WTC11 (cell line): ENCODE measurements around the gene CYP4F2. TPM values are rescaled to one million over a fixed set of nuclear protein-coding genes. Genes with fewer than 3 reads are reported as not detected.

Experiments used
- ATAC-seq: fragments of 200-7000 bp; cut with Tn5 transposase; 2 replicates; pipeline ENCODE4 v1.10.0; 2021; ENCODE audit warnings: mild to moderate bottlenecking, moderate library complexity
- CTCF ChIA-PET: fragments of 300-600 bp; sonication (Branson Sonifier 250); formaldehyde crosslinking; loops from one replicate; lab custom pipeline; 2021; ENCODE audit warnings: antibody characterized with exemption; lab: Charles Lee
- POLR2A ChIA-PET: fragments of 350-600 bp; sonication (Branson Sonifier 250); formaldehyde crosslinking; loops from one replicate; lab custom pipeline; 2021; ENCODE audit warnings: antibody characterized with exemption; lab: Charles Lee
- DNase-seq: peaks from one replicate; pipeline ENCODE4 v3.0.0; 2021; ENCODE audit warnings: low spot score
- H3K27ac Mint-ChIP-seq: 2 replicates; pipeline ENCODE4 v1.8.0; 2021; ENCODE audit warnings: mixed read lengths
- H3K27me3 Mint-ChIP-seq: 2 replicates; pipeline ENCODE4 v1.8.0; 2021; ENCODE audit warnings: low read depth, mild to moderate bottlenecking, moderate library complexity, mixed read lengths
- H3K36me3 Mint-ChIP-seq: 2 replicates; pipeline ENCODE4 v1.8.0; 2021; ENCODE audit warnings: mixed read lengths
- H3K4me1 Mint-ChIP-seq: 2 replicates; pipeline ENCODE4 v1.8.0; 2022; ENCODE audit warnings: mixed read lengths
- H3K4me3 Mint-ChIP-seq: 2 replicates; pipeline ENCODE4 v1.8.0; 2021; ENCODE audit warnings: mild to moderate bottlenecking, moderate library complexity, mixed read lengths
- H3K9me3 Mint-ChIP-seq: 2 replicates; pipeline ENCODE4 v1.8.0; 2021; ENCODE audit warnings: mixed read lengths
- CREB1 ChIP-seq: sonication (generic); formaldehyde crosslinking; IDR thresholded peaks from 2 replicates; pipeline ENCODE4 v1.8.0; 2023; ENCODE audit warnings: mild to moderate bottlenecking, missing genetic modification reagents
- FOXK1 ChIP-seq: sonication (generic); formaldehyde crosslinking; IDR thresholded peaks from 2 replicates; pipeline ENCODE4 v1.8.0; 2022; ENCODE audit warnings: mild to moderate bottlenecking, moderate library complexity, missing genetic modification reagents
- GABPB1 ChIP-seq: sonication (generic); formaldehyde crosslinking; IDR thresholded peaks from 2 replicates; pipeline ENCODE4 v1.8.1; 2023; ENCODE audit warnings: mild to moderate bottlenecking, missing genetic modification reagents
- GRHL2 ChIP-seq: fragments of 250-450 bp; sonication (Bioruptor Pico); IDR thresholded peaks from 2 replicates; pipeline ENCODE4 v1.8.0; 2022; ENCODE audit warnings: mild to moderate bottlenecking, moderate library complexity; ENCODE audit not compliant: insufficient replicate concordance, severe bottlenecking
- JUN ChIP-seq: sonication (generic); formaldehyde crosslinking; IDR thresholded peaks from 2 replicates; pipeline ENCODE4 v1.8.0; 2023; ENCODE audit warnings: mild to moderate bottlenecking, missing genetic modification reagents
- KAT7 ChIP-seq: sonication (generic); formaldehyde crosslinking; IDR thresholded peaks from 2 replicates; pipeline ENCODE4 v1.8.1; 2023; ENCODE audit warnings: missing genetic modification reagents, mild to moderate bottlenecking, borderline replicate concordance
- TP53 ChIP-seq: sonication (generic); formaldehyde crosslinking; IDR thresholded peaks from 2 replicates; pipeline ENCODE4 v1.8.1; 2023; ENCODE audit warnings: mild to moderate bottlenecking, missing genetic modification reagents
- ZNF219 ChIP-seq: sonication (generic); formaldehyde crosslinking; IDR thresholded peaks from 2 replicates; pipeline ENCODE4 v1.8.0; 2023; ENCODE audit warnings: missing genetic modification reagents, mild to moderate bottlenecking, borderline replicate concordance
- ZNF416 ChIP-seq: fragments of 250-450 bp; sonication (Bioruptor Pico); IDR thresholded peaks from 2 replicates; pipeline ENCODE4 v1.9.0; 2021; ENCODE audit warnings: mild to moderate bottlenecking, inconsistent platforms
- total RNA-seq: library from RNA; stranded (reverse); gene quantifications from 3 replicates; pipeline ENCODE4 v1.2.3, GENCODE V29; 2021
- TF ChIP-seq, protein P1 (sequence below): sonication (generic); formaldehyde crosslinking; IDR thresholded peaks from 2 replicates; pipeline ENCODE4 v1.8.0; 2023; ENCODE audit warnings: mild to moderate bottlenecking, missing genetic modification reagents
- TF ChIP-seq, protein P2 (sequence below): fragments of 200-600 bp; IDR thresholded peaks from 2 replicates; pipeline ENCODE4 v1.8.0; 2022; ENCODE audit warnings: antibody characterized with exemption
- TF ChIP-seq, protein P3 (sequence below): sonication (generic); formaldehyde crosslinking; IDR thresholded peaks from 2 replicates; pipeline ENCODE4 v1.8.0; 2023; ENCODE audit warnings: missing genetic modification reagents
- TF ChIP-seq, protein P4 (sequence below): sonication (generic); formaldehyde crosslinking; conservative IDR thresholded peaks from 2 replicates; pipeline ENCODE4 v1.8.1; 2023; ENCODE audit warnings: mild to moderate bottlenecking, low read depth, missing genetic modification reagents, moderate library complexity
- TF ChIP-seq, protein P5 (sequence below): sonication (generic); formaldehyde crosslinking; IDR thresholded peaks from 2 replicates; pipeline ENCODE4 v1.8.1; 2023; ENCODE audit warnings: mild to moderate bottlenecking, missing genetic modification reagents, moderate library complexity
- TF ChIP-seq, protein P6 (sequence below): sonication (generic); formaldehyde crosslinking; IDR thresholded peaks from 2 replicates; pipeline ENCODE4 v1.8.1; 2023; ENCODE audit warnings: mild to moderate bottlenecking, moderate library complexity, missing genetic modification reagents
- TF ChIP-seq, protein P7 (sequence below): sonication (generic); formaldehyde crosslinking; IDR thresholded peaks from 2 replicates; pipeline ENCODE4 v1.8.0; 2022; ENCODE audit warnings: mild to moderate bottlenecking, missing genetic modification reagents
- TF ChIP-seq, protein P8 (sequence below): sonication (generic); formaldehyde crosslinking; IDR thresholded peaks from 2 replicates; pipeline ENCODE4 v1.8.1; 2023; ENCODE audit warnings: mild to moderate bottlenecking, missing genetic modification reagents

CYP4F2 gene
- total RNA-seq, 1 experiment from 2014 or later: 0.24 TPM

DNA sequence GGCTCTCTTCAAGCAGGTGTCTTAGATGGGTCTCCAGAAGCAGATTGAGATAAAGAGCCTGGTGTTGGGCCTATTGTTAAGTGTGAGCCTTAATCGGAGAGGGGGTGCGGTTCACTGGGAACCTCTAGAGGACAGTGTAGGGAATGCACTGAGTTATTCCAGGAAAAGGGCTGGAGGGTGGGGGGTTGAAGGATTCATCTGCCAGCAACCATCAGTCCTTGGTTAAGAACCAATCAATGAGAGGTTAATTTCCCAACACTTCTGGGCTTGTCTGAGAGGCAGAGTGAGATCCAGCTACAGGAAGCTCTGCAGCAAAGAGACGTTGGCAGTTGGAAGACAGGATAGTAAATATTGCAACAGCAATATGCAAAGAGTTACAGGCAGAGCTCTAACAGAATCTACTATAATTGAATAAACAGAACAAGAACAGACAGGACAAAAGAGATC is 28.7 kb downstream of the CYP4F2 start:
- H3K36me3 Mint-ChIP-seq: peaks cover 18% of the 10 kb centered on the region
- peak overlapping the region; percentile 75 for H3K27ac Mint-ChIP-seq
- H3K4me1 Mint-ChIP-seq: peaks cover 23% of the 10 kb centered on the region
- no peak overlapping the region for H3K4me3 Mint-ChIP-seq
- ChIA-PET CTCF (interaction anchor here (0.6 to 1.4 kb wide), 5 partner anchors 25 to 242 kb away, joined by 3 to 10 read pairs (median 3); no protein-coding TSS in a partner anchor), POLR2A (interaction anchor here (1.4 kb wide), 1 partner anchor 33 kb away, joined by 3 read pairs; no protein-coding TSS in a partner anchor)
- peaks cover 41% of the 10 kb centered on the region for H3K9me3 Mint-ChIP-seq
- TF ChIP-seq, protein P1, sequence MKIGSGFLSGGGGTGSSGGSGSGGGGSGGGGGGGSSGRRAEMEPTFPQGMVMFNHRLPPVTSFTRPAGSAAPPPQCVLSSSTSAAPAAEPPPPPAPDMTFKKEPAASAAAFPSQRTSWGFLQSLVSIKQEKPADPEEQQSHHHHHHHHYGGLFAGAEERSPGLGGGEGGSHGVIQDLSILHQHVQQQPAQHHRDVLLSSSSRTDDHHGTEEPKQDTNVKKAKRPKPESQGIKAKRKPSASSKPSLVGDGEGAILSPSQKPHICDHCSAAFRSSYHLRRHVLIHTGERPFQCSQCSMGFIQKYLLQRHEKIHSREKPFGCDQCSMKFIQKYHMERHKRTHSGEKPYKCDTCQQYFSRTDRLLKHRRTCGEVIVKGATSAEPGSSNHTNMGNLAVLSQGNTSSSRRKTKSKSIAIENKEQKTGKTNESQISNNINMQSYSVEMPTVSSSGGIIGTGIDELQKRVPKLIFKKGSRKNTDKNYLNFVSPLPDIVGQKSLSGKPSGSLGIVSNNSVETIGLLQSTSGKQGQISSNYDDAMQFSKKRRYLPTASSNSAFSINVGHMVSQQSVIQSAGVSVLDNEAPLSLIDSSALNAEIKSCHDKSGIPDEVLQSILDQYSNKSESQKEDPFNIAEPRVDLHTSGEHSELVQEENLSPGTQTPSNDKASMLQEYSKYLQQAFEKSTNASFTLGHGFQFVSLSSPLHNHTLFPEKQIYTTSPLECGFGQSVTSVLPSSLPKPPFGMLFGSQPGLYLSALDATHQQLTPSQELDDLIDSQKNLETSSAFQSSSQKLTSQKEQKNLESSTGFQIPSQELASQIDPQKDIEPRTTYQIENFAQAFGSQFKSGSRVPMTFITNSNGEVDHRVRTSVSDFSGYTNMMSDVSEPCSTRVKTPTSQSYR (CRISPR knock-in tag): no peak
- TF ChIP-seq CREB1 (no peak), GABPB1 (CRISPR knock-in tag) (peak; percentile 60), JUN (no peak), ZNF219 (CRISPR knock-in tag) (no peak)
- TF ChIP-seq, protein P2, sequence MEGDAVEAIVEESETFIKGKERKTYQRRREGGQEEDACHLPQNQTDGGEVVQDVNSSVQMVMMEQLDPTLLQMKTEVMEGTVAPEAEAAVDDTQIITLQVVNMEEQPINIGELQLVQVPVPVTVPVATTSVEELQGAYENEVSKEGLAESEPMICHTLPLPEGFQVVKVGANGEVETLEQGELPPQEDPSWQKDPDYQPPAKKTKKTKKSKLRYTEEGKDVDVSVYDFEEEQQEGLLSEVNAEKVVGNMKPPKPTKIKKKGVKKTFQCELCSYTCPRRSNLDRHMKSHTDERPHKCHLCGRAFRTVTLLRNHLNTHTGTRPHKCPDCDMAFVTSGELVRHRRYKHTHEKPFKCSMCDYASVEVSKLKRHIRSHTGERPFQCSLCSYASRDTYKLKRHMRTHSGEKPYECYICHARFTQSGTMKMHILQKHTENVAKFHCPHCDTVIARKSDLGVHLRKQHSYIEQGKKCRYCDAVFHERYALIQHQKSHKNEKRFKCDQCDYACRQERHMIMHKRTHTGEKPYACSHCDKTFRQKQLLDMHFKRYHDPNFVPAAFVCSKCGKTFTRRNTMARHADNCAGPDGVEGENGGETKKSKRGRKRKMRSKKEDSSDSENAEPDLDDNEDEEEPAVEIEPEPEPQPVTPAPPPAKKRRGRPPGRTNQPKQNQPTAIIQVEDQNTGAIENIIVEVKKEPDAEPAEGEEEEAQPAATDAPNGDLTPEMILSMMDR: peak; percentile 27; the same call in 1 of the 2 replicates
- TF ChIP-seq, protein P3, sequence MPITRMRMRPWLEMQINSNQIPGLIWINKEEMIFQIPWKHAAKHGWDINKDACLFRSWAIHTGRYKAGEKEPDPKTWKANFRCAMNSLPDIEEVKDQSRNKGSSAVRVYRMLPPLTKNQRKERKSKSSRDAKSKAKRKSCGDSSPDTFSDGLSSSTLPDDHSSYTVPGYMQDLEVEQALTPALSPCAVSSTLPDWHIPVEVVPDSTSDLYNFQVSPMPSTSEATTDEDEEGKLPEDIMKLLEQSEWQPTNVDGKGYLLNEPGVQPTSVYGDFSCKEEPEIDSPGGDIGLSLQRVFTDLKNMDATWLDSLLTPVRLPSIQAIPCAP (CRISPR knock-in tag): no peak
- TF ChIP-seq, protein P4, sequence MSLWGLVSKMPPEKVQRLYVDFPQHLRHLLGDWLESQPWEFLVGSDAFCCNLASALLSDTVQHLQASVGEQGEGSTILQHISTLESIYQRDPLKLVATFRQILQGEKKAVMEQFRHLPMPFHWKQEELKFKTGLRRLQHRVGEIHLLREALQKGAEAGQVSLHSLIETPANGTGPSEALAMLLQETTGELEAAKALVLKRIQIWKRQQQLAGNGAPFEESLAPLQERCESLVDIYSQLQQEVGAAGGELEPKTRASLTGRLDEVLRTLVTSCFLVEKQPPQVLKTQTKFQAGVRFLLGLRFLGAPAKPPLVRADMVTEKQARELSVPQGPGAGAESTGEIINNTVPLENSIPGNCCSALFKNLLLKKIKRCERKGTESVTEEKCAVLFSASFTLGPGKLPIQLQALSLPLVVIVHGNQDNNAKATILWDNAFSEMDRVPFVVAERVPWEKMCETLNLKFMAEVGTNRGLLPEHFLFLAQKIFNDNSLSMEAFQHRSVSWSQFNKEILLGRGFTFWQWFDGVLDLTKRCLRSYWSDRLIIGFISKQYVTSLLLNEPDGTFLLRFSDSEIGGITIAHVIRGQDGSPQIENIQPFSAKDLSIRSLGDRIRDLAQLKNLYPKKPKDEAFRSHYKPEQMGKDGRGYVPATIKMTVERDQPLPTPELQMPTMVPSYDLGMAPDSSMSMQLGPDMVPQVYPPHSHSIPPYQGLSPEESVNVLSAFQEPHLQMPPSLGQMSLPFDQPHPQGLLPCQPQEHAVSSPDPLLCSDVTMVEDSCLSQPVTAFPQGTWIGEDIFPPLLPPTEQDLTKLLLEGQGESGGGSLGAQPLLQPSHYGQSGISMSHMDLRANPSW (CRISPR knock-in tag): no peak
- TF ChIP-seq, protein P5, sequence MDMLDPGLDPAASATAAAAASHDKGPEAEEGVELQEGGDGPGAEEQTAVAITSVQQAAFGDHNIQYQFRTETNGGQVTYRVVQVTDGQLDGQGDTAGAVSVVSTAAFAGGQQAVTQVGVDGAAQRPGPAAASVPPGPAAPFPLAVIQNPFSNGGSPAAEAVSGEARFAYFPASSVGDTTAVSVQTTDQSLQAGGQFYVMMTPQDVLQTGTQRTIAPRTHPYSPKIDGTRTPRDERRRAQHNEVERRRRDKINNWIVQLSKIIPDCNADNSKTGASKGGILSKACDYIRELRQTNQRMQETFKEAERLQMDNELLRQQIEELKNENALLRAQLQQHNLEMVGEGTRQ (CRISPR knock-in tag): no peak
- TF ChIP-seq, all 79 proteins: peak for 2
- DNase-seq (peak; percentile 57), ATAC-seq (peak; percentile 95)
- H3K27me3 Mint-ChIP-seq: no peaks in the 10 kb centered on the region; the same call in 1 of the 2 replicates

DNA sequence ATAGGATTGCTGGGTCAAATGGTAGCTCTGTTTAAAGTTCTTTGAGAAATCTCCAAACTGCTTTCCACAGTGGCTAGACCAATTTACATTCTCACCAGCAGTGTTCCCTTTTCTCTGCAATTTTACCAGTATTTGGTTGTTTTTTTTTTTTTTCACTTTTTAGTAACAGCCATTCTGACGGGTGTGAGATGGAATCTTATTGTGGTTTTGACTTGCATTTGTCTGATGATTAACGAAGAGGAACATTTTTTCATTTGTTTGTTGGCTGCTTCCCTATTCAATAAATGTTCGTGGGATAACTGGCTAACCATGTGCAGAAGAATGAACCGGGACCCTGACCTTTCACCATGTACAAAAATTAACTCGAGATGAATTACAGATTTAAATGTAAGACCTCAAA is 31.2 kb downstream of the CYP4F2 start:
- CTCF ChIA-PET: interaction anchor here (1.0 kb wide), 1 partner anchor 55 kb away, joined by 3 read pairs; no protein-coding TSS in a partner anchor
- H3K27me3 Mint-ChIP-seq: no peaks in the 10 kb centered on the region; the same call in 1 of the 2 replicates
- TF ChIP-seq, protein P6, sequence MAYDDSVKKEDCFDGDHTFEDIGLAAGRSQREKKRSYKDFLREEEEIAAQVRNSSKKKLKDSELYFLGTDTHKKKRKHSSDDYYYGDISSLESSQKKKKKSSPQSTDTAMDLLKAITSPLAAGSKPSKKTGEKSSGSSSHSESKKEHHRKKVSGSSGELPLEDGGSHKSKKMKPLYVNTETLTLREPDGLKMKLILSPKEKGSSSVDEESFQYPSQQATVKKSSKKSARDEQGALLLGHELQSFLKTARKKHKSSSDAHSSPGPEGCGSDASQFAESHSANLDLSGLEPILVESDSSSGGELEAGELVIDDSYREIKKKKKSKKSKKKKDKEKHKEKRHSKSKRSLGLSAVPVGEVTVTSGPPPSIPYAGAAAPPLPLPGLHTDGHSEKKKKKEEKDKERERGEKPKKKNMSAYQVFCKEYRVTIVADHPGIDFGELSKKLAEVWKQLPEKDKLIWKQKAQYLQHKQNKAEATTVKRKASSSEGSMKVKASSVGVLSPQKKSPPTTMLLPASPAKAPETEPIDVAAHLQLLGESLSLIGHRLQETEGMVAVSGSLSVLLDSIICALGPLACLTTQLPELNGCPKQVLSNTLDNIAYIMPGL: no peak
- no peak for TF ChIP-seq TP53 (CRISPR knock-in tag)
- no peak for TF ChIP-seq ZNF416
- TF ChIP-seq, protein P7, sequence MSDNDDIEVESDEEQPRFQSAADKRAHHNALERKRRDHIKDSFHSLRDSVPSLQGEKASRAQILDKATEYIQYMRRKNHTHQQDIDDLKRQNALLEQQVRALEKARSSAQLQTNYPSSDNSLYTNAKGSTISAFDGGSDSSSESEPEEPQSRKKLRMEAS (CRISPR knock-in tag): no peak
- TF ChIP-seq, protein P2: no peak
- TF ChIP-seq KAT7 (CRISPR knock-in tag): no peak
- TF ChIP-seq GRHL2 (CRISPR knock-in tag): no peak
- TF ChIP-seq, protein P8, sequence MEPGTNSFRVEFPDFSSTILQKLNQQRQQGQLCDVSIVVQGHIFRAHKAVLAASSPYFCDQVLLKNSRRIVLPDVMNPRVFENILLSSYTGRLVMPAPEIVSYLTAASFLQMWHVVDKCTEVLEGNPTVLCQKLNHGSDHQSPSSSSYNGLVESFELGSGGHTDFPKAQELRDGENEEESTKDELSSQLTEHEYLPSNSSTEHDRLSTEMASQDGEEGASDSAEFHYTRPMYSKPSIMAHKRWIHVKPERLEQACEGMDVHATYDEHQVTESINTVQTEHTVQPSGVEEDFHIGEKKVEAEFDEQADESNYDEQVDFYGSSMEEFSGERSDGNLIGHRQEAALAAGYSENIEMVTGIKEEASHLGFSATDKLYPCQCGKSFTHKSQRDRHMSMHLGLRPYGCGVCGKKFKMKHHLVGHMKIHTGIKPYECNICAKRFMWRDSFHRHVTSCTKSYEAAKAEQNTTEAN (CRISPR knock-in tag): no peak
- TF ChIP-seq FOXK1: no peak

More for the DNA sequence above, 31.2 kb downstream of the CYP4F2 start:
- Mint-ChIP-seq H3K9me3 (peaks cover 31% of the 10 kb centered on the region), H3K36me3 (peaks cover 10% of the 10 kb centered on the region), H3K27ac (no peak overlapping the region), H3K4me1 (peaks cover 17% of the 10 kb centered on the region), H3K4me3 (no peak overlapping the region)
- no peak for DNase-seq
- no peak for ATAC-seq
- POLR2A ChIA-PET: no interaction called here
